ENCODE results near the gene CNTNAP2. TPM values are rescaled to one million over a fixed set of nuclear protein-coding genes. Genes with fewer than 3 reads are reported as not detected.

The CNTNAP2 gene
- total RNA-seq, 1 donor from 2014 or later = 0.59 TPM

GRCh38 chr7:146285418-146285817 is 168.8 kb downstream of the CNTNAP2 start:
- no peak for DNase-seq
- no peak for TF ChIP-seq CTCF (IDR thresholded peaks at IDR 0.05)
- no peaks in the 10 kb centered on the region for H3K36me3 ChIP-seq
- no peak overlapping the region for H3K27ac ChIP-seq
- H3K9me3 ChIP-seq = no peaks in the 10 kb centered on the region
- ATAC-seq = no peak
- no peak overlapping the region for H3K4me3 ChIP-seq
- H3K27me3 ChIP-seq (ENCODE audit: low read depth) = no peaks in the 10 kb centered on the region
- intact Hi-C loops (cut with DNase I) = no loop called here
- H3K4me1 ChIP-seq = no peaks in the 10 kb centered on the region

- H3K27ac ChIP-seq = no peak overlapping the region
- no peak for TF ChIP-seq CTCF (IDR thresholded peaks at IDR 0.05)
- H3K4me3 ChIP-seq = no peak overlapping the region
- intact Hi-C loops (cut with DNase I) = no loop called here
- no peaks in the 10 kb centered on the region for H3K4me1 ChIP-seq
- DNase-seq (no peak), ATAC-seq (no peak)
- no peaks in the 10 kb centered on the region for H3K9me3 ChIP-seq
- no peaks in the 10 kb centered on the region for H3K27me3 ChIP-seq (ENCODE audit: low read depth)
- H3K36me3 ChIP-seq = no peaks in the 10 kb centered on the region
Measured at GRCh38 chr7:146290746-146291145, 174.1 kb downstream of the CNTNAP2 start.

GRCh38 chr7:146291900-146292299 is 175.3 kb downstream of the CNTNAP2 start:
- Histone ChIP-seq H3K4me3 (no peak overlapping the region), H3K4me1 (no peaks in the 10 kb centered on the region), H3K9me3 (no peaks in the 10 kb centered on the region), H3K27me3 (ENCODE audit: low read depth) (no peaks in the 10 kb centered on the region), H3K36me3 (no peaks in the 10 kb centered on the region), H3K27ac (no peak overlapping the region)
- intact Hi-C loops (cut with DNase I) = no loop called here
- TF ChIP-seq CTCF (IDR thresholded peaks at IDR 0.05) = no peak
- DNase-seq (no peak), ATAC-seq (no peak)

GRCh38 chr7:146296028-146296427 is 179.4 kb downstream of the CNTNAP2 start:
- no peak for TF ChIP-seq CTCF (IDR thresholded peaks at IDR 0.05)
- intact Hi-C loops (cut with DNase I) = no loop called here
- DNase-seq = no peak
- no peaks in the 10 kb centered on the region for H3K4me1 ChIP-seq
- no peaks in the 10 kb centered on the region for H3K36me3 ChIP-seq
- ATAC-seq = no peak
- H3K9me3 ChIP-seq = no peaks in the 10 kb centered on the region
- H3K27me3 ChIP-seq (ENCODE audit: low read depth) = no peaks in the 10 kb centered on the region
- H3K27ac ChIP-seq = no peak overlapping the region
- no peak overlapping the region for H3K4me3 ChIP-seq

GRCh38 chr7:146314962-146315361 is 198.4 kb downstream of the CNTNAP2 start:
- Histone ChIP-seq H3K36me3 (no peaks in the 10 kb centered on the region), H3K27me3 (ENCODE audit: low read depth) (no peaks in the 10 kb centered on the region), H3K9me3 (no peaks in the 10 kb centered on the region), H3K4me1 (no peaks in the 10 kb centered on the region), H3K4me3 (no peak overlapping the region), H3K27ac (no peak overlapping the region)
- ATAC-seq (no peak), DNase-seq (no peak)
- TF ChIP-seq CTCF (IDR thresholded peaks at IDR 0.05) = no peak
- intact Hi-C loops (cut with DNase I) = no loop called here

- Histone ChIP-seq H3K9me3 (no peaks in the 10 kb centered on the region), H3K27ac (no peak overlapping the region), H3K4me3 (no peak overlapping the region), H3K27me3 (ENCODE audit: low read depth) (no peaks in the 10 kb centered on the region), H3K4me1 (no peaks in the 10 kb centered on the region), H3K36me3 (no peaks in the 10 kb centered on the region)
- DNase-seq (no peak), ATAC-seq (no peak)
- TF ChIP-seq CTCF (IDR thresholded peaks at IDR 0.05) = no peak
- intact Hi-C loops (cut with DNase I) = no loop called here
Measured at GRCh38 chr7:146319629-146320028, 203.0 kb downstream of the CNTNAP2 start.

Measured in lower lobe of right lung (tissue), 2 donors.